ENCODE results near the gene SPAG8.

DNA sequence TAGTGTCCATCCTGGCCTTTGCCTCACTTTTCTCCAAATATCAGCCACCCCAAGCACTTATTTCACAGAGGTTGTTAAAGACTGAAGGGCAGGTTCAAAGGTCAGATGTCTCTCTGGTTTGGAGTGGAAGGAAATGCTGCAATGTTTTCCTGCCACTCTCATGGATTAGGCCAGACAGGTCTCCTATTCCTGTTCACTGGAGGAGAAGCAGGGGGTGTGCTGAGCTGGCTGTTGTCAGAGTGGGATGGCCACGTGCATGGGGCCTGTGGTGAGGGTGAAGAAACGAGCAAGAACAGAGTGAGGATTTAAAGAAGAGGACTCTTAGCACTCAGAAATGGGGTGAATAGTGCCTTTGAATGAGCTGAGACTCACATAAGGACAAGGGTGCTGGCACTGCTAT is 23.7 kb upstream of the SPAG8 start:
- TF ChIP-seq GATA3 (IDR thresholded peaks at IDR 0.05; ENCODE audit: low read depth, low read length) (no peak), GATA2 (IDR thresholded peaks at IDR 0.05; ENCODE audit: low read depth, low read length) (no peak)
